Activated CD4-positive, alpha-beta T cell treated with anti-CD3 and anti-CD28 coated beads, Interleukin-2, amount 50 U/mL, for 48 hours (primary cell): ENCODE measurements around the gene YAE1.

ENCODE experiments used
- DNase-seq, 2 experiments: peaks; one replicate each; pipeline ENCODE4 v3.0.0-alpha.2; 2020

Gene YAE1

GRCh38 chr7:39609113-39609934, 43.1 kb downstream of the YAE1 start:
- peak in 1 of 2 experiments; percentile 22 for DNase-seq

- DNase-seq = no peak
Observed at GRCh38 chr7:39609935-39610263, 43.7 kb downstream of the YAE1 start.

GRCh38 chr7:39613577-39613976, 47.4 kb downstream of the YAE1 start:
- no peak for DNase-seq

GRCh38 chr7:39614299-39614698, 48.1 kb downstream of the YAE1 start:
- DNase-seq = no peak

GRCh38 chr7:39615350-39615975, 49.3 kb downstream of the YAE1 start:
- DNase-seq = no peak

- no peak for DNase-seq
Observed at GRCh38 chr7:39616138-39616537, 49.9 kb downstream of the YAE1 start.

- no peak for DNase-seq
Observed at GRCh38 chr7:39617005-39617404, 50.8 kb downstream of the YAE1 start.

GRCh38 chr7:39618868-39619267, 52.7 kb downstream of the YAE1 start:
- DNase-seq = no peak

- DNase-seq = no peak
Observed at GRCh38 chr7:39620486-39620885, 54.3 kb downstream of the YAE1 start.

GRCh38 chr7:39621261-39621660, 55.1 kb downstream of the YAE1 start:
- no peak for DNase-seq

- DNase-seq = no peak
Observed at GRCh38 chr7:39621784-39622411, 55.7 kb downstream of the YAE1 start.
